Measurements from ENCODE around the gene PPARG. TPM values are rescaled to one million over a fixed set of nuclear protein-coding genes. Genes with fewer than 3 reads are reported as not detected.
"Not testable (repeated sequence)": the region's sequence is repeated elsewhere in the genome, so short reads cannot be mapped to it uniquely, and the experiment has no call there.

The PPARG gene
- total RNA-seq, 1 donor from 2014 or later: 0.37 TPM

DNA sequence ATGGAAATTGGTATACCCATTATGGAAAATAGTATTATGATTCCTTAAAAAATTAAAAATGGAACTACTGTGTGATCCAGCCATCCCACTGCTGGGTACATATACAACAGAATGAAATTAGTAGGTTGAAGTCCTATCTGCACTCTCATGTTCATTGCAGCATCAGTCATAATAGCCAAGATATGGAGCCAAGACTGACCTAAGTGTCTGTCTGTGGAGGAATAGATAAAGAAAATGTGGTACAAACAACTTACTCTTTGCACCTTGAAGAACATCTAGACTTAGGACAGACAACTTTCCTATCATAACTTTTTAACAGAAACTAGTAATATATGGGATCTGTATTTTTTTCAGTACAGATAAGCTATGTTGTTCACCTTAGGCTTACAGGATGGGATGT, 30.0 kb upstream of the PPARG start:
- no peaks in the 10 kb centered on the region for H3K27me3 Mint-ChIP-seq (ENCODE audit: unreplicated experiment)
- no peaks in the 10 kb centered on the region for H3K9me3 Mint-ChIP-seq (ENCODE audit: unreplicated experiment)
- no peak overlapping the region for H3K4me3 Mint-ChIP-seq (ENCODE audit: unreplicated experiment)
- H3K4me1 Mint-ChIP-seq (ENCODE audit: low read depth, unreplicated experiment): no peaks in the 10 kb centered on the region
- no peak for DNase-seq
- H3K36me3 Mint-ChIP-seq (ENCODE audit: unreplicated experiment): no peaks in the 10 kb centered on the region
- TF ChIP-seq, protein P1, sequence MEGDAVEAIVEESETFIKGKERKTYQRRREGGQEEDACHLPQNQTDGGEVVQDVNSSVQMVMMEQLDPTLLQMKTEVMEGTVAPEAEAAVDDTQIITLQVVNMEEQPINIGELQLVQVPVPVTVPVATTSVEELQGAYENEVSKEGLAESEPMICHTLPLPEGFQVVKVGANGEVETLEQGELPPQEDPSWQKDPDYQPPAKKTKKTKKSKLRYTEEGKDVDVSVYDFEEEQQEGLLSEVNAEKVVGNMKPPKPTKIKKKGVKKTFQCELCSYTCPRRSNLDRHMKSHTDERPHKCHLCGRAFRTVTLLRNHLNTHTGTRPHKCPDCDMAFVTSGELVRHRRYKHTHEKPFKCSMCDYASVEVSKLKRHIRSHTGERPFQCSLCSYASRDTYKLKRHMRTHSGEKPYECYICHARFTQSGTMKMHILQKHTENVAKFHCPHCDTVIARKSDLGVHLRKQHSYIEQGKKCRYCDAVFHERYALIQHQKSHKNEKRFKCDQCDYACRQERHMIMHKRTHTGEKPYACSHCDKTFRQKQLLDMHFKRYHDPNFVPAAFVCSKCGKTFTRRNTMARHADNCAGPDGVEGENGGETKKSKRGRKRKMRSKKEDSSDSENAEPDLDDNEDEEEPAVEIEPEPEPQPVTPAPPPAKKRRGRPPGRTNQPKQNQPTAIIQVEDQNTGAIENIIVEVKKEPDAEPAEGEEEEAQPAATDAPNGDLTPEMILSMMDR (IDR thresholded peaks at IDR 0.05; ENCODE audit: partially characterized antibody, unreplicated experiment): no peak
- H3K27ac Mint-ChIP-seq (ENCODE audit: unreplicated experiment): no peak overlapping the region

DNA sequence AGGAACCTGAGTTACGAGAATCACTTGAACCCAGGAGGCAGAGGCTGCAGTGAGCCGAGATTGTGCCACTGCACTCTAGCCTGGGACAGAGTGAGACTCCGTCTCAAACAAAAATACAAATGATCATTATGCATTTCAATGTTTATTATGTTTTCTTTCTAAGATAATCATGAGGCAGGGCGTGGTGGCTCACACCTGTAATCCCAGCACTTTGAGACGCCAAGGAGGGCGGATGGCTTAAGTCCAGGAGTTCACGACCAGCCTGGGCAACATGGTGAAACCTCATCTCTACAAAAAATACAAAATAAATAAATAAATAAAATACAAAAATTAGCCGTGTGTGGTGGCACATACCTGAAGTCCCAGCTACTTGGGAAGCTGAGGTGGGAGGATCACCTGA, 26.7 kb upstream of the PPARG start:
- not testable (repeated sequence) for H3K4me3 Mint-ChIP-seq (ENCODE audit: unreplicated experiment); H3K36me3 Mint-ChIP-seq (ENCODE audit: unreplicated experiment); DNase-seq; H3K4me1 Mint-ChIP-seq (ENCODE audit: low read depth, unreplicated experiment); H3K27me3 Mint-ChIP-seq (ENCODE audit: unreplicated experiment); H3K27ac Mint-ChIP-seq (ENCODE audit: unreplicated experiment); H3K9me3 Mint-ChIP-seq (ENCODE audit: unreplicated experiment)

DNA sequence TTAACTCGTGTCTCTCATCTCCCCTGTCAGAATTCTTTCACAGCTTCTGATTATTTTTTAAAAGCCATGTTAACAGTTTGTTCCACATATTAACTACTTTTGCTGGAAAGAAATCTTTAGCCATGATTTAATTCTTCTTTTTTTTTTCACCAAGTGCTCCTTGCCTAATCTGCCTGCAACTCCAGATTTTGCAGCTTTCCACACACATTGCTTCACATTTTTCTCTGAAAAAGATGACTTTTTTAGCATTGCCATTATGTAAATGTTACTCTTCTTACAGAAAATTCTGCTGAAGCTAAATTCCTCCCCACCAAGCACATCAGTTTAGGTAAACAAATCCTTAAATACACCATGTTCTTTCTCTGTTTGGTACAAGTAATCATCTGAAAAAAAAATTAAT, 23.4 kb upstream of the PPARG start:
- Mint-ChIP-seq H3K27me3 (ENCODE audit: unreplicated experiment) (no peaks in the 10 kb centered on the region), H3K27ac (ENCODE audit: unreplicated experiment) (no peak overlapping the region), H3K9me3 (ENCODE audit: unreplicated experiment) (no peaks in the 10 kb centered on the region), H3K4me3 (ENCODE audit: unreplicated experiment) (no peak overlapping the region), H3K4me1 (ENCODE audit: low read depth, unreplicated experiment) (no peaks in the 10 kb centered on the region), H3K36me3 (ENCODE audit: unreplicated experiment) (no peaks in the 10 kb centered on the region)
- no peak for DNase-seq
- TF ChIP-seq, protein P1 (IDR thresholded peaks at IDR 0.05; ENCODE audit: partially characterized antibody, unreplicated experiment): no peak

DNA sequence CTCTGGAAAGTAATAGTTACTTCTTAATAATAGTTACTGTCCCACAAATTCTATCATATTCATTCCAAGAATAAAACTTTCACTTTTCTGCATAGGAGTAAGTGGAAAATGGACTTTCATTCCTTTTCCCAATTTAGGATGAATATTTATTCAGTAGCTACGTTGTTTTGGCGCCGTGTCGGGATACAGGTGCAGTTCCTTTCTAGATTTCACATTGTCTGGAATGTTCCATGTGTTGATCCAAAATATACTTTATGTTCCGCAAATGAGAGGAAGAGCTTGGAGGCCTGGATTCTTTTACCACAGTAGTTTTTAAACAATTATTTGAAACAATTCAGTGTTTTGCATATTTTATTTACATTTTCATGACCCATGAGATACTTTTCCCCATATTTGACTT, 22.8 kb upstream of the PPARG start:
- Mint-ChIP-seq H3K4me3 (ENCODE audit: unreplicated experiment) (no peak overlapping the region), H3K27ac (ENCODE audit: unreplicated experiment) (no peak overlapping the region), H3K4me1 (ENCODE audit: low read depth, unreplicated experiment) (no peaks in the 10 kb centered on the region), H3K36me3 (ENCODE audit: unreplicated experiment) (no peaks in the 10 kb centered on the region), H3K9me3 (ENCODE audit: unreplicated experiment) (no peaks in the 10 kb centered on the region), H3K27me3 (ENCODE audit: unreplicated experiment) (no peaks in the 10 kb centered on the region)
- TF ChIP-seq, protein P1 (IDR thresholded peaks at IDR 0.05; ENCODE audit: partially characterized antibody, unreplicated experiment): no peak
- DNase-seq: no peak

DNA sequence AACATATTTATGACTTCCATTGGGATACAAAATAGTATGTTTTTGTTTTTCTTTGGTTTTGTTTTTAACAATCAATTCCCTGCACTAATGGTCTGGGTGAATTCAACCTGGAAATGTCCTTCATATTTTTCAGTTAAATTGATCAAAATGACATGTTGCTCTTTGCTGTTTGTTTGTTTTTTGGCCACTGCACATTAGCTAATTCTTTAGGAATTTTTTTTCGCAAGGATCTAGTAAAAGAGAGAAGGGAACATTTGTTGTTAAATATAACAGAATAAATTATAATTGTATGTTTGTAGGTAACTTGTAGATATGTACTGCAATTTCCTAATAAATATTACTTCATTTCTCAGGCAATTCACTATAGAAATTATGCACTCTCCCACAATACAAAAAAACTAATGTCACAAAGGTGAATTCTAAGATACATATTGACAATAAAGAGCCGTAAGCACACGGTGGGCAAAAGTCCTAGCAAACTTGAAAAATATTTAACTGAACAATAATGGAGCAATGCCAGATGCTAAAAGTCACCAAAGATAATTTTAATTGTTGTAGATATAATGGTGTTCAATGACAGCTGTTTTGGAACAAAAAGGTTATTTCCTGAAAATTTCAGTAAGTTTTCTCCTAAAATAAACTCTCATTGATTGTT, 21.4 kb upstream of the PPARG start:
- TF ChIP-seq, protein P1 (IDR thresholded peaks at IDR 0.05; ENCODE audit: partially characterized antibody, unreplicated experiment): no peak
- Mint-ChIP-seq H3K27me3 (ENCODE audit: unreplicated experiment) (no peaks in the 10 kb centered on the region), H3K9me3 (ENCODE audit: unreplicated experiment) (no peaks in the 10 kb centered on the region), H3K4me3 (ENCODE audit: unreplicated experiment) (no peak overlapping the region), H3K36me3 (ENCODE audit: unreplicated experiment) (no peaks in the 10 kb centered on the region), H3K4me1 (ENCODE audit: low read depth, unreplicated experiment) (no peaks in the 10 kb centered on the region), H3K27ac (ENCODE audit: unreplicated experiment) (no peak overlapping the region)
- no peak for DNase-seq

Measured in glutamatergic neuron (in vitro differentiated cells).